ENCODE measurements around the gene DGKH.
"Not testable (repeated sequence)": the region's sequence is repeated elsewhere in the genome, so short reads cannot be mapped to it uniquely, and the experiment has no call there.

The DGKH gene

GRCh38 chr13:42174344-42175162, 126.1 kb downstream of the DGKH start:
- no peak for DNase-seq

- no peak for DNase-seq
Observed at GRCh38 chr13:42176294-42176693, 127.8 kb downstream of the DGKH start.

- no peak for DNase-seq
Observed at GRCh38 chr13:42177189-42177588, 128.7 kb downstream of the DGKH start.

- no peak for DNase-seq
Observed at GRCh38 chr13:42181381-42181953, 133.0 kb downstream of the DGKH start.

DNA sequence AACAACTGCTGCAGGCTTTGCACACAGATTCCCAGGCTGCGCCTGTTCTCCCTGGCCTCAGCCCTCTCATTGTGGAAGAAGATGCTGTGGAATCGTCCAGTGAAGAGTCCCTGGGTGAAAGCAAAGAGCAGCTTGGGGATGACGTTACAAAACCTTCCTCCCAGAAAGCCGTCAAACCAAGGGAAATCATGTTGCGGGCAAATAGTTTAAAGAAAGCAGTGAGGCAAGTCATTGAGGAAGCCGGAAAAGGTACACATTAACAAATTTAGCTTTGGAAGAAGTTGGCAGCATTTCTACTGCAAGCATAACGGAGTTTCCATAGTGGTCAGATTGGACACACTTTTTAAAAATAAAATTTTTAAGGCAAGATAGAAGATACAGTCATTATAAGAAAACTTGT, 140.6 kb downstream of the DGKH start:
- no peak for DNase-seq

- no peak for DNase-seq
Observed at GRCh38 chr13:42190529-42190928, 142.1 kb downstream of the DGKH start.

GRCh38 chr13:42211704-42212464, 163.4 kb downstream of the DGKH start:
- no peak for DNase-seq

- DNase-seq = no peak
Observed at GRCh38 chr13:42214446-42214845, 166.0 kb downstream of the DGKH start.

DNA sequence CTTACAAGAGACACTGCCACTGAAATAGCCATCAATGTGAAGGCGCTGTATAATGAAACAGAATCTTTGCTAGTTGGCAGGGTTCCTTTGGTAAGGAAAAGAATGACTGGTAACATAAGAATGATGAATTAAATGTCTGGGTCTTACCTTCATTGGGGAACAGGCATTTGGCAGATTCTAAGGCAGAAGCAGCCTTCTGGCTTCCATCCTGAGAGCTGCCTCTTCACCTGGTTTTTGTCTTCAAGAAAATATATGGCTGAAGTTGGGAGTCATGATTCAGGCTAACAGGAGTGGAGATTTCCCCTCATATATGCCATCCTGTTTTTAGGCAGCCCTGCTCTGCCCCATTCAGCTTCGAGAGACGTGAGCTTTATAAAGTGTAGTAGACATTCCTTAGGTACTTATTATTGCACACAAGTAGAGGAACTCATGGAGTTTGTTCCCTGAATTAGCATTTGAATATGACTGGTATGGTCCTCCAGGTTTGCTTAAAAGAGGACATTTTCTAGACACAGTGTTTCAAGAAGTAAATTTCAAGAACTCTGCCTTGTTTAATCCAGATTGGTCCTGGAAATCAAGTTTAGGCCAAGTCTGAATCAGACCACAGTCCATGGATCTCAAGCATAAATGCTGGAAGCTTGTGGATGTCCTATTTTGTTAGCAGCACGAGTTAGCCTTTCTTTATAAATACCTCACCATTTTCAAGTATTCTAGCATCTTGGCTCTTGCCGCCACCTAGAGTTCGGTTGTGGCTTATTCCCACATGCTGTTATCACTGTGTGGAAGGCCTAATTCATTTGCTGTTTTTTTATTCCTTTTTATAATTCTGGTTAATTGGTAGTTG, 167.4 kb downstream of the DGKH start:
- DNase-seq = peak; percentile 5

DNA sequence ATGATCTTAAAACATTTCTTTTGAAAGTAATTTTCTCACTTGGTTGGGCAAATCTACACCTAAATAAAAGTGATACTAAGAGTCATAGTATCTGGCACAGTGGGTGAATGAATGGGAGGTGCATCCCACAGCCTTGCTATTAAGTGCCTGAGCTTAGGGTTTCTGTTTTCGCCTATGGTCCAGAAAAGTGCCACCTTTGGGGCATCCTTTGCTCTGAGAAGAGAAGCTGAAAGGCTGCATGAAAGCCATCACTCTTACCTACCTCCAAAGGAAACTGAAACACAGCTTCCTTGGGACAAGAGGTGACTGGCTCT, 167.9 kb downstream of the DGKH start:
- DNase-seq = no peak

DNA sequence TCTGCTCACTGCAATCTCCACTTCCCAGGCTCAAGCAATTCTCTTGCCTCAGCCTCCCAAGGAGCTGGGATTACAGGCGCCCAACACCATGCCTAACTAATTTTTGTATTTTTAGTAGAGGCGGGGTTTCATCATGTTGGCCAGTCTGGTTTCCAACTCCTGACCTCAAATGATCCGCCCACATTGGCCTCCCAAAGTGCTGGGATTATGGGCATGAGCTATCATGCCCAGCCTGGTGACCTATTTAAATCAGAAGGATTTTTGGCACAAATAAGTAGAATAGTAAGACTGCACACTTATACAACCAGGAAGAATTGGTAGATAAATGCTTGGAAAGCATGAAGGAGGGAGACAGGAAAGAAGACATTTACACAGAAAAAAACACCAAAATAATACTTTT, 170.1 kb downstream of the DGKH start:
- no peak for DNase-seq

DNA sequence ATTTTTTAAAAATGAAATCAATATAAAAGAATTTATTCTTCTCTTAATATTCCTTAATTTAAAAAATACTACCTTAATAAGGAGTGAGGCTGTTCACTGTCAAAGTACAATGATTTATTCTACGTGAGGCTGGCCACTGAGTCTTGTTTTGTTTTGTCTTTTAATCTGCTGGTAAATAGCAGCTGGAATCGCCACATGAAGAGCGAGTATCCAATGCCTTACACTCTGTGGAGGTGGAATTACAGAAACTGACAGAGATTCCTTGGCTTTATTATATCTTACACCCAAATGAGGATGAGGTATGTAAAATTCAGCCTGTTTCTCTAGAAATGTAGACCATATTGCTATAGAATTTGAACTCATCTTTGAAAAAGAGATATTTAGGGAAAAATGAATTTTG, 170.6 kb downstream of the DGKH start:
- no peak for DNase-seq

DNA sequence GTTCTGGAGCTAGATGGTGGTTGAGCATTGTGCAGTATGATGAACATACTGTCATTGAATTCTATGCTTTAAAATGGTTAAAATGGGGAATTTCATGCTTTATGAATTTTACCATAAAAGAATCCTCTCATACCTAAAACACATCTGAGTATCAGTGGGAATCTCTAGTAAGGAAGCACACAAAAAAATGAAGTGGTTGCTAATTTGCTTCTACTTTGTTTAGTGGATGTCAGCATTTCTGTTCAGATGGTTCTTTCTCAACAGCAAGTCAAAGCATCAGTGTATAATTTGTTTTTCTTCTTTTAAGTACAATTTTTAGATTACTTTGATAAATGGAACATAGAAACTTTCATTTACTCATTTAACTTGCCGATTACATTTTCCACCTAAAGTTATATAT, 171.4 kb downstream of the DGKH start:
- no peak for DNase-seq

DNA sequence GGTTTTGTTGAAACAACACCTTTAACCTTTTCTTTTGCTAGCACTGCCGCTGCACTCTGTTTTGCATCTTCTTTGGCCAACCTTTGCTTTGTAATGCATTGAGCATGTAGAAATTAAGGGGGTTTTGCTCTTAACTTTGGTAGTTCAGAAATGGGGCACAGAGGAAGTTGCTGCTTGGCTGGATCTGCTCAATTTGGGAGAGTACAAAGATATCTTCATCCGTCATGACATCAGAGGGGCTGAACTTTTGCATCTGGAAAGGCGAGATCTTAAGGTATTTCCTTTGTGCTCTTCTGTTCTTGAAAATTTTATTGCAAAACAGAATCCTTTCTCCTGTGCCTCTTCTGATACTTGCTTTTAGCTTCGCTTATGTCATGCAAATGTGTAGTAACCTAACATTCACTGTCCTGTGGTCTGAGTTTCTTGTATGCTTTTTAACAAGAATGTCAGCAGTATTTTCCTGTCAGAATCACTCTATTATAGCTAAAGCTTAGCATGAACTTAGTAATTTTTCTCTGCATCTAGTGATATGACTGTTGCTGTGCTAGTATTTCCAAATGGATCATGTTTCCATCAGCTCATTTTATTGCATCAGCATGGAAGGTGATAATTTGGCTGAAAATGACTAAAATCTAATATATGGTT, 172.8 kb downstream of the DGKH start:
- no peak for DNase-seq

GRCh38 chr13:42223681-42224080, 175.2 kb downstream of the DGKH start:
- DNase-seq = no peak

DNA sequence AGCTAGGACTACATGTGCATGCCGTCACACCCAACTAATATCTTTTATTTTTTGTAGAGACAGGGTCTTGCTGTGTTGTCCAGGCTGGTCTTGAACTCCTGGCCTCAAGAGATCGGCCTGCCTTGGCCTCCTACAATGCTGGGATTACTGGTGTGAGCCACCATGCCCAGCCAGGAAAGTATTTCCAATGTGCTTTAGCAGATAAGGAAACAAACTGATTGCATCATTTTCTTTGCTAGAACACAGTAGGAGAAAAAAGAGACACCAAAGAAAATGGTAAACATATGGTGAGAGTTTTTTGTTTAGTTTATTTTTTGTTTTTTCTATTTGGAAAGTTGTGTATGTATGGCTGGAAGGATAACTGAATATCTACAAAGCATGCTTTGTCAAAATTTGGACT, 176.6 kb downstream of the DGKH start:
- no peak for DNase-seq

GRCh38 chr13:42226759-42227158, 178.3 kb downstream of the DGKH start:
- not testable (repeated sequence) for DNase-seq

GRCh38 chr13:42228527-42228926, 180.1 kb downstream of the DGKH start:
- no peak for DNase-seq

DNA sequence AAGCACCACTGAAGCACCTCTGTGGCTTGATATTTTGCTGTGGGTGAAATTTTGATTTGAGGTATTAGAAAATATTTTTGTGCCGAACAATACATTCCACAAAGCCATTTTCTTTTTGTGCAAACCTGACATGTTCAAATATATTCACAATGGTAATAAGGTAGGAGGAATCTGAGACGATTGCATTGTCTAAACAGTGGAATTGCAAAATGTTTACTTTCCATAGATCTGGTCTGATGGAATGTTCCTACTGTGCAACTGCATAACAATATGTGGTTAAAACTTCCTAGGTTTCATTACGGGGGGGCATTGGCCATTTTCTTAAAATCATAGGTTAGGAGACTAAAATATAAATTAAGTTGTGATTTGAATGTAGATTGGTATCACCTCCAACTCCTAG, 180.8 kb downstream of the DGKH start:
- DNase-seq = no peak

DNA sequence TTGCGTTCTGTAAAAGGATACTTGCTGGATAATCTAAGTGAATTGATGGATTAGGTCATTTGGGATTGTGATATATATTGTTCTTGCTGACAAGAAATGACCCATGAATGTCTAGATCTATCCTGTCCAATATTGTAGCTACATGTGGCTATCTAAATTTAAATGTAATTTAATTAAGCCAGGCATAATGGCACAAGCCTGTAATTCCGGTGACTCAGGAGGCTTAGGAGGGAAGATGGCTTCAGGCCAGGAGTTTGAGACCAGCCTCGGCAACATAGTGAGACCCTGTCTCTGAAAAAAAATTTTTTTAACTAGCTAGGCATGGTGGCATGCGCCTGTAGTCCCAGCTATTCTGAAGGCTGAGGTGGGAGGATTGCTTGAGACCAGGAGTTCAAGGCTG, 184.2 kb downstream of the DGKH start:
- DNase-seq = no peak

GRCh38 chr13:42233726-42234125, 185.3 kb downstream of the DGKH start:
- no peak for DNase-seq

DNA sequence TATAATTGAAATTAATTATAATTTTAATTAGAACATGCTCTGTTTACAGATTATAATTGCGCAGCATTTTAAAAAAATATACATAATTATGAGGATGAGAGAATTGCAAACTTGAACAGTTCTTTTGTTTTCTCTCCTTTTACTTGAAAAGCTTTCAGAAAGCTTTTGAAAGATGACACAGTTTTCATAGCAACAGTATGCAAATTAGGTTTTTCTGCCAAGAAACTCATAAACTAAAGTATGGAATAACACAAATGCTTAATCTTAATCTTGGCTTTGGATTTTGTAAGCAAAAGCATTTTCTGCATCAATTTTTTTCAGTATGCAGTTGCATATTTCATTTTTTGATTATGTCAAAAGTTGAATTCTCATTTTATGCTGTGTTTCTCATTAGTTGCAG, 190.7 kb downstream of the DGKH start:
- DNase-seq = no peak

DNA sequence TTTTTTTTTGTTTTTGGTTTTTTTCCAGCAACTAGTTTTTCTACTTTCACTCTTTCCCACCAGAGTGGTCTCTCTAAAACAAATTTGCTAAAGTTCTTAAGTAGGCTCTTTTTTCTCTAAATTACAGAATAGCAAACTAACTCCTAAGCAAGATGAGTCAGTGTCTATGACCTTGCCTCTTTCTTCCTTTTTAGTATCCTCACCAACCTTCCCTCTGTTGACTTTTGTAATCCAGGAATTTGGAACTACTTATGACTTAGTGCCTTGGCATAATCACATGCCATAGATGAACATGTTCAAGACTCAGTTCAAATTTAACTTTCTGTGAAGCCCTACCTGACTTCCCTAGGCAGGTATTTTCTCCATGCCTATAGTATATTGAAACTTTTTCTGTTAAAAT, 191.2 kb downstream of the DGKH start:
- DNase-seq = no peak
